Prostate gland (tissue), 1 donor: ENCODE measurements around the gene KLK4.

Experiments
- POLR2A ChIP-seq: fragments of 450-650 bp; IDR thresholded peaks from one replicate; pipeline ENCODE4 v1.6.1; 2016; ENCODE audit warnings: antibody characterized with exemption, mild to moderate bottlenecking
- POLR2AphosphoS5 ChIP-seq: sonication (generic); formaldehyde crosslinking; IDR thresholded peaks from one replicate; pipeline ENCODE4 v1.6.1; 2017; ENCODE audit warnings: antibody characterized with exemption

GRCh38 chr19:50910722-50911121 lies 473 bp downstream of the KLK4 start:
- TF ChIP-seq POLR2A (no peak), POLR2AphosphoS5 (no peak)
